OCI-LY7 (cell line): Measurements from ENCODE around the gene HAPLN3. TPM values are rescaled to one million over a fixed set of nuclear protein-coding genes. Genes with fewer than 3 reads are reported as not detected.

Experiments used
- BruUV-seq: library from RNA; stranded (reverse); fragments of 400-500 nt; replicated peaks from 2 replicates; lab custom pipeline; 2021; lab: Mats Ljungman, UMichigan
- CTCF ChIA-PET: fragments of 300-600 bp; sonication (Branson Sonifier 250); formaldehyde crosslinking; loops from one replicate; lab custom pipeline; 2022; ENCODE audit warnings: antibody characterized with exemption; ENCODE audit not compliant: unreplicated experiment; lab: Charles Lee
- POLR2A ChIA-PET: fragments of 300-600 bp; sonication (Branson Sonifier 250); formaldehyde crosslinking; loops from one replicate; lab custom pipeline; 2022; ENCODE audit warnings: antibody characterized with exemption; lab: Charles Lee
- DNase-seq: peaks from one replicate; pipeline ENCODE4 v3.0.0-alpha.2; 2015; ENCODE audit warnings: low spot score
- H2AFZ ChIP-seq: fragments of 200-600 bp; sonication (generic), shearing (Covaris generic); 2 replicates; pipeline ENCODE4 v1.6.1; 2014; ENCODE audit warnings: mild to moderate bottlenecking, antibody characterized with exemption, low read length, moderate library complexity
- H3K27ac ChIP-seq: fragments of 200-600 bp; sonication (generic); 2 replicates; pipeline ENCODE4 v1.5.1; 2014; ENCODE audit warnings: mixed run types, low read depth, mild to moderate bottlenecking, moderate library complexity, low read length, inconsistent platforms; ENCODE audit not compliant: poor library complexity, severe bottlenecking
- H3K36me3 ChIP-seq: fragments of 200-600 bp; sonication (generic); 2 replicates; pipeline ENCODE4 v1.6.1; 2014; ENCODE audit warnings: mild to moderate bottlenecking, antibody characterized with exemption, low read length, moderate library complexity, mixed read lengths; ENCODE audit not compliant: insufficient read depth
- H3K4me1 ChIP-seq: fragments of 200-600 bp; sonication (generic); 2 replicates; pipeline ENCODE4 v1.5.1; 2014; ENCODE audit warnings: mild to moderate bottlenecking, low read length; ENCODE audit not compliant: insufficient read depth, poor library complexity, severe bottlenecking
- H3K4me2 ChIP-seq: fragments of 200-600 bp; sonication (generic); 2 replicates; pipeline ENCODE4 v1.6.1; 2014; ENCODE audit warnings: mild to moderate bottlenecking, low read length
- H3K4me3 ChIP-seq: fragments of 200-600 bp; sonication (generic); 2 replicates; pipeline ENCODE4 v1.5.1; 2014; ENCODE audit warnings: mild to moderate bottlenecking, low read depth, low read length; ENCODE audit not compliant: poor library complexity, severe bottlenecking
- H3K79me2 ChIP-seq: fragments of 200-600 bp; sonication (generic); 2 replicates; pipeline ENCODE4 v1.6.1; 2016; ENCODE audit warnings: low read depth, mild to moderate bottlenecking, low read length, moderate library complexity, mixed read lengths; ENCODE audit not compliant: insufficient read depth
- H3K9me2 ChIP-seq: fragments of 200-600 bp; sonication (generic); 2 replicates; pipeline ENCODE4 v1.6.1; 2016; ENCODE audit warnings: mild to moderate bottlenecking, low read length, mixed read lengths; ENCODE audit not compliant: insufficient read depth
- H3K9me3 ChIP-seq: fragments of 200-600 bp; sonication (generic); 2 replicates; pipeline ENCODE4 v1.6.1; 2014; ENCODE audit warnings: mild to moderate bottlenecking, mixed run types, low read length, mixed read lengths
- H4K20me1 ChIP-seq: fragments of 200-600 bp; sonication (generic); 2 replicates; pipeline ENCODE4 v1.6.1; 2014; ENCODE audit warnings: mild to moderate bottlenecking, antibody characterized with exemption, low read length, moderate library complexity, mixed read lengths; ENCODE audit not compliant: insufficient read depth
- EZH2phosphoT487 ChIP-seq: fragments of 200-600 bp; sonication (generic); IDR thresholded peaks from 2 replicates; pipeline ENCODE4 v1.6.1; 2018; ENCODE audit warnings: low read depth, borderline replicate concordance, mild to moderate bottlenecking, mixed run types, antibody characterized with exemption, low read length, moderate library complexity, mixed read lengths
- intact Hi-C: fragments of 100-400 bp; cut with micrococcal nuclease; formaldehyde crosslinking; loops from one replicate; pipeline ENCODE4 v1.10.0; 2022; ENCODE audit not compliant: unreplicated experiment
- total RNA-seq, 2 experiments: library from RNA; depleted of rRNA in 1 of 2; stranded (reverse); fragments of >200 nt in 1 of 2; shearing (Covaris generic) in 1 of 2; gene quantifications; 2 replicates each; pipeline ENCODE4 v1.2.3, GENCODE V29; 2014 to 2022
- TF ChIP-seq, protein P1 (sequence below): fragments of 200-600 bp; sonication (generic); conservative IDR thresholded peaks from 2 replicates; pipeline ENCODE4 v1.5.1; 2014; ENCODE audit warnings: mild to moderate bottlenecking, antibody characterized with exemption, low read length, moderate library complexity, mixed read lengths

The HAPLN3 gene
- total RNA-seq, 2 experiments from 2014 or later, result 0.93 to 0.98 TPM

DNA sequence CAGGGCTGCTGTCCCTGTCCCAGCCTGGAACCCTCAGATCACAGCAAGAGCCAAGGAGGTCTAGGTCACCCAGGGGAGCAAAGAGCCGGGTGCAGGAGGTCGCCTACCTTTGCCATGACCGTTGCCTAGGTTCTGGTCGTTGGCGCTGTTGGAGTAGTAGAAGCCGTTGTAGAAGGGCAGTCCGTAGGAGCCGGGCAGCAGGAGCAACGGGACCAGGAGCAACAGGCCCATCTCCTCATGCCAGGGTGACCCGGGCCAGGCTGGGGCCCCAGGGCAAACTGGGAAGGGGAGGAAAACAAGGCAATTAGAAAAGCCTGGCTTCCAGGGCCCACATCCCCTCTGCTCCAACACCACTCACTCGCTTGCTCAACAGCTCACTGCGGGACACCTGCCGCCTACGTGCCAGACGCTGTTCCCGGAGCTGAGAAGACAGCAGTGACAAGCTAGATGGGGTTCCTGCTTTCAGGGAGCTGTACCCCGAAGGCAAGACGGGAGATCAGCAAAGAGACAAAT, 8.2 kb downstream of the HAPLN3 start:
- ChIA-PET POLR2A (no interaction called here), CTCF (no interaction called here)
- H3K4me1 ChIP-seq, result no peaks in the 10 kb centered on the region
- intact Hi-C loops, result no loop called here
- no peak overlapping the region for H3K4me3 ChIP-seq
- H3K4me2 ChIP-seq, result no peak overlapping the region
- TF ChIP-seq, protein P1, sequence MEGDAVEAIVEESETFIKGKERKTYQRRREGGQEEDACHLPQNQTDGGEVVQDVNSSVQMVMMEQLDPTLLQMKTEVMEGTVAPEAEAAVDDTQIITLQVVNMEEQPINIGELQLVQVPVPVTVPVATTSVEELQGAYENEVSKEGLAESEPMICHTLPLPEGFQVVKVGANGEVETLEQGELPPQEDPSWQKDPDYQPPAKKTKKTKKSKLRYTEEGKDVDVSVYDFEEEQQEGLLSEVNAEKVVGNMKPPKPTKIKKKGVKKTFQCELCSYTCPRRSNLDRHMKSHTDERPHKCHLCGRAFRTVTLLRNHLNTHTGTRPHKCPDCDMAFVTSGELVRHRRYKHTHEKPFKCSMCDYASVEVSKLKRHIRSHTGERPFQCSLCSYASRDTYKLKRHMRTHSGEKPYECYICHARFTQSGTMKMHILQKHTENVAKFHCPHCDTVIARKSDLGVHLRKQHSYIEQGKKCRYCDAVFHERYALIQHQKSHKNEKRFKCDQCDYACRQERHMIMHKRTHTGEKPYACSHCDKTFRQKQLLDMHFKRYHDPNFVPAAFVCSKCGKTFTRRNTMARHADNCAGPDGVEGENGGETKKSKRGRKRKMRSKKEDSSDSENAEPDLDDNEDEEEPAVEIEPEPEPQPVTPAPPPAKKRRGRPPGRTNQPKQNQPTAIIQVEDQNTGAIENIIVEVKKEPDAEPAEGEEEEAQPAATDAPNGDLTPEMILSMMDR, result no peak
- TF ChIP-seq EZH2phosphoT487, result no peak
- H3K27ac ChIP-seq, result no peak overlapping the region
- H3K36me3 ChIP-seq, result no peaks in the 10 kb centered on the region
- H3K79me2 ChIP-seq, result no peaks in the 10 kb centered on the region
- no peaks in the 10 kb centered on the region for H3K9me3 ChIP-seq
- DNase-seq, result no peak
- no TSS peak for BruUV-seq
- no peaks in the 10 kb centered on the region for H3K9me2 ChIP-seq
- no peaks in the 10 kb centered on the region for H4K20me1 ChIP-seq
- no peak overlapping the region for H2AFZ ChIP-seq

DNA sequence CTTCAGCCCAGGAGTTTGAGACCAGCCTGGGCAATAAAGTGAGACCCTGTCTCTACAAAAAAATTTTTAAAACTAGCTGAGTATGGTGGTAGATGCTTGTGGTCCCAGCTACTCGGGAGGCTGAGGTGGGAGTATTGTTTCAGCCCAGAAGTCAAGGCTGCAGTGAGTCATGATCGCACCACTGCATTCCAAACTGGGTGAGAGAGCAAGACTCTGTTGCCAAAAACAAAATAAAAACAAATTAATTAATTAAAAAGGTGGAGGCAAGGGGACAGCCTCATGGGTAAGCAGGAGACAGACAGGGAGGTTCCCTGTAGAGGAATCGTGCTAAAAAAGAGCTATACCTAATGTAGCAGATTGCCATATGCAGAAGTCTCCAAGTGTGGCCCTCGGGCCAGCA, 12.6 kb downstream of the HAPLN3 start:
- H3K9me3 ChIP-seq, result no peaks in the 10 kb centered on the region
- H3K4me1 ChIP-seq, result no peaks in the 10 kb centered on the region
- H2AFZ ChIP-seq, result no peak overlapping the region
- no peaks in the 10 kb centered on the region for H3K36me3 ChIP-seq
- CTCF ChIA-PET, result interaction anchor here (0.6 kb wide), 1 partner anchor 140 kb away, joined by 3 read pairs; no protein-coding TSS in a partner anchor
- no peaks in the 10 kb centered on the region for H4K20me1 ChIP-seq
- no peak overlapping the region for H3K27ac ChIP-seq
- BruUV-seq, result no TSS peak
- no peak overlapping the region for H3K4me2 ChIP-seq
- TF ChIP-seq, protein P1, result no peak
- no peak for TF ChIP-seq EZH2phosphoT487
- no peak overlapping the region for H3K4me3 ChIP-seq
- H3K79me2 ChIP-seq, result no peaks in the 10 kb centered on the region
- no peak for DNase-seq
- intact Hi-C loops, result no loop called here
- H3K9me2 ChIP-seq, result no peaks in the 10 kb centered on the region
- POLR2A ChIA-PET, result interaction anchor here (0.6 kb wide), 1 partner anchor 154 kb away, joined by 3 read pairs; no protein-coding TSS in a partner anchor

DNA sequence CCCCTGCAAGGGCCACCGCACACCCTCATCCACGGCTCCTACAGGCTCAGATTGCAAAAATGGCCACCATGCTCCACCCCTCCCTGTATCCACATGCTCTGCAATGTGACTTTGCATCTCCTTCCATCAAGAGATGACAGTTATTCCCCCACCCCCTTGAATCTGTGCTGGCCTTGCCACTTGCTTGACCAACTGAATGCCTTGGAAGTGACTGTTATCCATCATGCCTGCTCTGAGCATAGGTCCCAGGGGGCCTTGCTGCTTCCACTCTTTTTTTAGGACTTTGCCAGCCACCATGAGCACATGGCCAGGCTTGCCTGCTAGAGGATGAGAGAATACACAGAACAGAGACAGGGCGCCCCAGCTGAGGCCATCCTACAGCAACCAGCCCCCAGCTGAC, 13.6 kb downstream of the HAPLN3 start:
- ChIA-PET POLR2A (interaction anchor here (0.6 to 0.7 kb wide), 3 partner anchors 17 to 128 kb away, joined by 3 to 5 read pairs (median 5); no protein-coding TSS in a partner anchor), CTCF (no interaction called here)
- Histone ChIP-seq H3K4me3 (no peak overlapping the region), H3K9me2 (no peaks in the 10 kb centered on the region), H3K36me3 (no peaks in the 10 kb centered on the region), H2AFZ (no peak overlapping the region), H3K4me1 (no peaks in the 10 kb centered on the region), H3K4me2 (no peak overlapping the region), H3K79me2 (no peaks in the 10 kb centered on the region), H4K20me1 (no peaks in the 10 kb centered on the region), H3K9me3 (no peaks in the 10 kb centered on the region), H3K27ac (no peak overlapping the region)
- no peak for TF ChIP-seq EZH2phosphoT487
- no TSS peak for BruUV-seq
- intact Hi-C loops, result no loop called here
- DNase-seq, result no peak
